Right lobe of liver (tissue), 4 donors: ENCODE results near the gene CCDC181.

ENCODE experiments used
- POLR2A ChIP-seq: fragments of 450-650 bp; IDR thresholded peaks from one replicate; pipeline ENCODE4 v1.6.1; 2017; ENCODE audit warnings: antibody characterized with exemption, mild to moderate bottlenecking
- TF ChIP-seq, protein P1 (sequence below), 4 donors: fragments of 200-600 bp in 3 of 4; fragments of 450-650 bp in 1 of 4; IDR thresholded peaks; one replicate each; pipeline versions ENCODE4 v1.5.1 to v1.8.0; 2016 to 2022; ENCODE audit warnings: antibody characterized with exemption in 4 of 4, mild to moderate bottlenecking in 2 of 4
- donor health status: DM: no; HTN: no; CAD: no.
- donor health status: DM: no; HTN: no; CAD: no.
- donor health status: DM: no; HTN: yes; CAD: no.

DNA sequence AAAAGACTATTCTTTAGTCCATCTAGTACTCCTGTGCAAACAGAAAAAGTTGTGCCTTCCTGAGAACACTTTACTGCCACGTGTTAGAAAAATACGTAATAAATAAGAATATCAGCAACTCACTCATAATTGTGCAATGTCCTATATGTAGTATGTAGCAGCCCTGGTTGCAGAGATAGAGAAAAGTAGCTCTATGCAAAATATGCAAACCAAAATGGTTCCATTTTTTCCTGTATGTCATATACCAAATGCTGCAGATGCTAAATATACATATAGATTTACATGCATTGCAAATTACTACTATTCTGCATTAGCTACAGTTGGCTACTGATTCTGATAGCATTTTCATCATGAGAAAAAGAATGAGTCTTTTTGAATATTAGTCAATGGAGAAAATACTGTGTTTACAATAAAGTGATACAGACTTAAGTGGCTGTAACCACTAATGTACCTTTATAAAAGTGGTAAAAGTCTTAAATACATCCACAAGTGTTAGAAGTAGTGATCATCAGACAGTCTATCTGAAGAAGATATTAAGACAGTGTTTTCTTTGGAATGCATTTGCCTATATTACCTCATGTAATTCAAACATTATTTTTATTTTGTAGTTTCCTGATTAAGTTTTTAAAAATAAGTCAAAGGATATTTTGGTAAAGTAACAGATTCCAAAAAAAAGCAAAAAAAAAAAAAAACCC, 79.4 kb downstream of the CCDC181 start:
- TF ChIP-seq, protein P1, sequence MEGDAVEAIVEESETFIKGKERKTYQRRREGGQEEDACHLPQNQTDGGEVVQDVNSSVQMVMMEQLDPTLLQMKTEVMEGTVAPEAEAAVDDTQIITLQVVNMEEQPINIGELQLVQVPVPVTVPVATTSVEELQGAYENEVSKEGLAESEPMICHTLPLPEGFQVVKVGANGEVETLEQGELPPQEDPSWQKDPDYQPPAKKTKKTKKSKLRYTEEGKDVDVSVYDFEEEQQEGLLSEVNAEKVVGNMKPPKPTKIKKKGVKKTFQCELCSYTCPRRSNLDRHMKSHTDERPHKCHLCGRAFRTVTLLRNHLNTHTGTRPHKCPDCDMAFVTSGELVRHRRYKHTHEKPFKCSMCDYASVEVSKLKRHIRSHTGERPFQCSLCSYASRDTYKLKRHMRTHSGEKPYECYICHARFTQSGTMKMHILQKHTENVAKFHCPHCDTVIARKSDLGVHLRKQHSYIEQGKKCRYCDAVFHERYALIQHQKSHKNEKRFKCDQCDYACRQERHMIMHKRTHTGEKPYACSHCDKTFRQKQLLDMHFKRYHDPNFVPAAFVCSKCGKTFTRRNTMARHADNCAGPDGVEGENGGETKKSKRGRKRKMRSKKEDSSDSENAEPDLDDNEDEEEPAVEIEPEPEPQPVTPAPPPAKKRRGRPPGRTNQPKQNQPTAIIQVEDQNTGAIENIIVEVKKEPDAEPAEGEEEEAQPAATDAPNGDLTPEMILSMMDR (IDR thresholded peaks at IDR 0.05) = no peak
- TF ChIP-seq POLR2A = no peak
